CD14-positive monocyte (primary cell): ENCODE results near the gene COX5A. TPM values are rescaled to one million over a fixed set of nuclear protein-coding genes. Genes with fewer than 3 reads are reported as not detected.

Experiments
- DNase-seq, 3 donors: peaks; one replicate each; pipeline ENCODE4 v3.0.0-alpha.2; 2011 to 2022
- H2AFZ ChIP-seq: 2 replicates; pipeline ENCODE4 v1.6.0; 2012; ENCODE audit warnings: mild to moderate bottlenecking, low read depth, low read length, inconsistent platforms; ENCODE audit not compliant: insufficient read depth, poor library complexity, severe bottlenecking
- H3K27ac ChIP-seq, 2 donors: 1 replicate in 1 of 2; 2 replicates in 1 of 2; pipeline ENCODE4 v1.5.1; 2012 to 2013; ENCODE audit warnings: low read length in 2 of 2, control low read depth in 1 of 2, inconsistent platforms in 1 of 2, low read depth in 1 of 2, mild to moderate bottlenecking in 1 of 2
- H3K27me3 ChIP-seq, 2 donors: one replicate each; pipeline versions ENCODE4 v1.6.0 to v1.6.1; 2011 to 2013; ENCODE audit warnings: low read length in 2 of 2; ENCODE audit not compliant: control insufficient read depth in 2 of 2, insufficient read depth in 2 of 2
- H3K36me3 ChIP-seq, 2 donors: replicated peaks in 1 of 2; 1 replicate in 1 of 2; 2 replicates in 1 of 2; pipeline versions ENCODE4 v1.5.1 to v1.6.1; 2012 to 2013; ENCODE audit warnings: low read length in 2 of 2, control low read depth in 1 of 2, inconsistent platforms in 1 of 2, mild to moderate bottlenecking in 1 of 2; ENCODE audit not compliant: insufficient read depth in 2 of 2, control insufficient read depth in 1 of 2
- H3K4me1 ChIP-seq, 2 donors: 1 replicate in 1 of 2; 2 replicates in 1 of 2; pipeline versions ENCODE4 v1.5.1 to v1.6.1; 2012 to 2013; ENCODE audit warnings: low read length in 2 of 2, control low read depth in 1 of 2, inconsistent platforms in 1 of 2, mild to moderate bottlenecking in 1 of 2, moderate library complexity in 1 of 2; ENCODE audit not compliant: insufficient read depth in 2 of 2, control insufficient read depth in 1 of 2
- H3K4me2 ChIP-seq: replicated peaks from 2 replicates; pipeline ENCODE3; 2012; ENCODE audit warnings: low read length, moderate library complexity, mild to moderate bottlenecking; ENCODE audit not compliant: poor library complexity, severe bottlenecking; ENCODE audit errors: extremely low read depth
- H3K4me3 ChIP-seq, 3 experiments: fragments of 200-600 bp in 1 of 3; sonication (generic) in 1 of 3; replicated peaks in 1 of 3; 1 replicate in 2 of 3; 2 replicates in 1 of 3; pipeline ENCODE4 v1.5.1; 2011 to 2013; ENCODE audit warnings: low read length in 3 of 3, mild to moderate bottlenecking in 3 of 3, control low read depth in 2 of 3, low read depth in 2 of 3, inconsistent platforms in 1 of 3, moderate library complexity in 1 of 3
- H3K79me2 ChIP-seq: 2 replicates; pipeline ENCODE4 v1.6.0; 2012; ENCODE audit warnings: mild to moderate bottlenecking, control low read depth, inconsistent platforms, low read length, moderate library complexity; ENCODE audit not compliant: insufficient read depth
- H3K9ac ChIP-seq: 2 replicates; pipeline ENCODE4 v1.6.0; 2017; ENCODE audit warnings: low read length, mild to moderate bottlenecking; ENCODE audit not compliant: insufficient read depth, poor library complexity, severe bottlenecking
- H3K9me3 ChIP-seq, 2 donors: replicated peaks in 1 of 2; 1 replicate in 1 of 2; 2 replicates in 1 of 2; pipeline versions ENCODE4 v1.5.1 to v1.6.1; 2012 to 2013; ENCODE audit warnings: low read length in 2 of 2, control low read depth in 1 of 2; ENCODE audit not compliant: control insufficient read depth in 1 of 2, insufficient read depth in 1 of 2
- H4K20me1 ChIP-seq: 2 replicates; pipeline ENCODE4 v1.6.0; 2012; ENCODE audit warnings: mild to moderate bottlenecking, low read length, control low read depth, moderate library complexity; ENCODE audit not compliant: insufficient read depth
- H3K27ac Mint-ChIP-seq, 7 donors: one replicate each; pipeline ENCODE4 v1.8.0; 2020; ENCODE audit warnings: mild to moderate bottlenecking in 7 of 7, mixed read lengths in 7 of 7, moderate library complexity in 6 of 7, inconsistent platforms in 2 of 7
- H3K27me3 Mint-ChIP-seq, 3 donors: one replicate each; pipeline ENCODE4 v1.8.0; 2021 to 2022; ENCODE audit warnings: low read depth in 3 of 3, mild to moderate bottlenecking in 3 of 3, mixed read lengths in 3 of 3, moderate library complexity in 3 of 3, inconsistent platforms in 1 of 3
- H3K36me3 Mint-ChIP-seq, 2 donors: one replicate each; pipeline ENCODE4 v1.8.0; 2020; ENCODE audit warnings: mixed read lengths in 2 of 2, inconsistent platforms in 1 of 2, mild to moderate bottlenecking in 1 of 2
- H3K4me1 Mint-ChIP-seq: one replicate; pipeline ENCODE4 v1.8.0; 2020; ENCODE audit warnings: mild to moderate bottlenecking, mixed read lengths
- H3K4me3 Mint-ChIP-seq, 2 donors: one replicate each; pipeline ENCODE4 v1.8.0; 2020; ENCODE audit warnings: mild to moderate bottlenecking in 2 of 2, mixed read lengths in 2 of 2, moderate library complexity in 1 of 2
- H3K9me3 Mint-ChIP-seq, 7 donors: one replicate each; pipeline ENCODE4 v1.8.0; 2020 to 2022; ENCODE audit warnings: mixed read lengths in 7 of 7, mild to moderate bottlenecking in 6 of 7, moderate library complexity in 6 of 7, inconsistent platforms in 2 of 7
- WGBS: methylation state at CpG from one replicate; pipeline ENCODE4 v1.1.5; 2013; ENCODE audit warnings: missing lambda C conversion rate; ENCODE audit not compliant: insufficient coverage; 5-methylcytosine and 5-hydroxymethylcytosine counted together
- intact Hi-C, 2 donors: fragments of 100-400 bp; cut with micrococcal nuclease; formaldehyde crosslinking; loops; one replicate each; pipeline versions ENCODE4 v1.15.0 to v1.15.1; 2023
- polyA plus RNA-seq, 3 donors: library from polyadenylated mRNA; depleted of rRNA in 1 of 3; unstranded in 2 of 3; stranded (reverse) in 1 of 3; fragments of 300-500 nt in 2 of 3; fragments of >200 nt in 1 of 3; fragmentation: Illumina TruSeq in 2 of 3; gene quantifications; 1 replicate in 2 of 3; 2 replicates in 1 of 3; pipeline ENCODE4 v1.2.3, GENCODE V29; 2012 to 2021
- TF ChIP-seq, protein P1 (sequence below): fragments of 200-600 bp; IDR thresholded peaks from one replicate; pipeline ENCODE4 v1.8.0; 2022; ENCODE audit warnings: antibody characterized with exemption, mild to moderate bottlenecking

Gene COX5A
- polyA plus RNA-seq, 3 donors, result 127 to 498 (median 434) TPM

GRCh38 chr15:74873756-74874424 is 64.0 kb downstream of the COX5A start:
- H3K4me1 Mint-ChIP-seq, result peaks cover 43% of the 10 kb centered on the region
- H3K9ac ChIP-seq, result peak overlapping the region; percentile 89
- H3K36me3 Mint-ChIP-seq, result no peaks in the 10 kb centered on the region
- no peaks in the 10 kb centered on the region for H3K36me3 ChIP-seq
- no peaks in the 10 kb centered on the region for H3K27me3 ChIP-seq
- peak overlapping the region; percentile 89 to 91 for H3K4me3 Mint-ChIP-seq
- intact Hi-C loops, result loop anchor here in 1 of 2 donors (2.0 kb wide), 1 partner anchor 63 kb away; no protein-coding TSS in a partner anchor
- peaks cover 42% of the 10 kb centered on the region for H3K79me2 ChIP-seq
- TF ChIP-seq, protein P1, sequence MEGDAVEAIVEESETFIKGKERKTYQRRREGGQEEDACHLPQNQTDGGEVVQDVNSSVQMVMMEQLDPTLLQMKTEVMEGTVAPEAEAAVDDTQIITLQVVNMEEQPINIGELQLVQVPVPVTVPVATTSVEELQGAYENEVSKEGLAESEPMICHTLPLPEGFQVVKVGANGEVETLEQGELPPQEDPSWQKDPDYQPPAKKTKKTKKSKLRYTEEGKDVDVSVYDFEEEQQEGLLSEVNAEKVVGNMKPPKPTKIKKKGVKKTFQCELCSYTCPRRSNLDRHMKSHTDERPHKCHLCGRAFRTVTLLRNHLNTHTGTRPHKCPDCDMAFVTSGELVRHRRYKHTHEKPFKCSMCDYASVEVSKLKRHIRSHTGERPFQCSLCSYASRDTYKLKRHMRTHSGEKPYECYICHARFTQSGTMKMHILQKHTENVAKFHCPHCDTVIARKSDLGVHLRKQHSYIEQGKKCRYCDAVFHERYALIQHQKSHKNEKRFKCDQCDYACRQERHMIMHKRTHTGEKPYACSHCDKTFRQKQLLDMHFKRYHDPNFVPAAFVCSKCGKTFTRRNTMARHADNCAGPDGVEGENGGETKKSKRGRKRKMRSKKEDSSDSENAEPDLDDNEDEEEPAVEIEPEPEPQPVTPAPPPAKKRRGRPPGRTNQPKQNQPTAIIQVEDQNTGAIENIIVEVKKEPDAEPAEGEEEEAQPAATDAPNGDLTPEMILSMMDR, result no peak
- no peaks in the 10 kb centered on the region for H3K9me3 ChIP-seq
- peak in 2 of 3 donors; percentile 12 to 20 for DNase-seq
- peak overlapping the region; percentile 51 to 98 for H3K27ac ChIP-seq
- peak overlapping the region; percentile 94 for H3K4me2 ChIP-seq
- peaks cover 0 to 1% (median 0%) of the 10 kb centered on the region in 7 donors for H3K9me3 Mint-ChIP-seq
- H2AFZ ChIP-seq, result peak overlapping the region; percentile 89
- H3K27me3 Mint-ChIP-seq, result peaks cover 1 to 4% (median 1%) of the 10 kb centered on the region in 3 donors
- peaks cover 44 to 49% of the 10 kb centered on the region in 2 donors for H3K4me1 ChIP-seq
- 8% methylated on average over 11 of the region's 16 CpGs for WGBS
- peak overlapping the region; percentile 76 to 82 (median 77) for H3K4me3 ChIP-seq
- peak overlapping the region; percentile 85 to 99 (median 92) for H3K27ac Mint-ChIP-seq
- H4K20me1 ChIP-seq, result peaks cover 38% of the 10 kb centered on the region

GRCh38 chr15:74873036-74873755 is 64.7 kb downstream of the COX5A start, which contains the start of gene SCAMP2:
TSS of gene SCAMP2 (minus strand) at chr15:74873365. CDS start at chr15:74873255, 110 bp downstream.
- Mint-ChIP-seq H3K4me1 (peaks cover 50% of the 10 kb centered on the region), H3K27ac (peak within 1 kb of the TSS; percentile 95 to 99 (median 98)), H3K4me3 (peak within 1 kb of the TSS; percentile 89 to 95), H3K27me3 (peaks cover 1 to 4% (median 1%) of the 10 kb centered on the region in 3 donors), H3K36me3 (no peaks in the 10 kb centered on the region), H3K9me3 (peaks cover 0 to 1% (median 0%) of the 10 kb centered on the region in 7 donors)
- H3K4me2 ChIP-seq, result peak within 1 kb of the TSS; percentile 94
- peak; percentile 84 to 87 (median 85) for DNase-seq
- no peaks in the 10 kb centered on the region for H3K36me3 ChIP-seq
- TF ChIP-seq, protein P1, result no peak
- no peaks in the 10 kb centered on the region for H3K27me3 ChIP-seq
- H4K20me1 ChIP-seq, result peaks cover 44% of the 10 kb centered on the region
- H3K4me3 ChIP-seq, result peak within 1 kb of the TSS; percentile 76 to 82 (median 77)
- peak within 1 kb of the TSS; percentile 83 to 98 for H3K27ac ChIP-seq
- H3K9me3 ChIP-seq, result no peaks in the 10 kb centered on the region
- peaks cover 49% of the 10 kb centered on the region for H3K79me2 ChIP-seq
- H2AFZ ChIP-seq, result peak within 1 kb of the TSS; percentile 89
- peaks cover 51 to 56% of the 10 kb centered on the region in 2 donors for H3K4me1 ChIP-seq
- WGBS, result 0% methylated on average over 29 of the region's 52 CpGs
- intact Hi-C loops, result loop anchor here in 1 of 2 donors (2.0 kb wide), 1 partner anchor 64 kb away; no protein-coding TSS in a partner anchor
- H3K9ac ChIP-seq, result peak within 1 kb of the TSS; percentile 89
